Mesenchymal stem cell (in vitro differentiated cells and primary cell): ENCODE data around the gene TNFSF12.

Experiments
- DNase-seq: peaks from one replicate; pipeline ENCODE4 v3.0.0-alpha.2; 2013
- H2AFZ ChIP-seq: one replicate; pipeline ENCODE4 v1.6.1; 2013; ENCODE audit warnings: low read depth, mild to moderate bottlenecking, control low read depth, inconsistent platforms, low read length, moderate library complexity
- H2AK5ac ChIP-seq: 2 replicates; pipeline ENCODE4 v1.6.1; 2013; ENCODE audit warnings: low read length, moderate library complexity, mild to moderate bottlenecking, inconsistent platforms; ENCODE audit not compliant: severe bottlenecking
- H2BK120ac ChIP-seq: one replicate; pipeline ENCODE4 v1.6.1; 2013; ENCODE audit warnings: low read depth, mild to moderate bottlenecking, inconsistent platforms, low read length, moderate library complexity
- H2BK12ac ChIP-seq, 2 experiments: one replicate each; pipeline ENCODE4 v1.6.1; 2013; ENCODE audit warnings: inconsistent platforms in 2 of 2, low read length in 2 of 2, mild to moderate bottlenecking in 2 of 2, moderate library complexity in 2 of 2, control low read depth in 1 of 2
- H2BK15ac ChIP-seq: one replicate; pipeline ENCODE4 v1.6.1; 2013; ENCODE audit warnings: mild to moderate bottlenecking, low read depth, inconsistent platforms; ENCODE audit not compliant: poor library complexity, severe bottlenecking
- H2BK5ac ChIP-seq: 2 replicates; pipeline ENCODE4 v1.6.1; 2013; ENCODE audit warnings: low read depth, mild to moderate bottlenecking, low read length, control low read depth, inconsistent platforms; ENCODE audit not compliant: poor library complexity, severe bottlenecking
- H3K14ac ChIP-seq, 2 experiments: one replicate each; pipeline ENCODE4 v1.6.1; 2013; ENCODE audit warnings: inconsistent platforms in 2 of 2, low read length in 2 of 2, control low read depth in 1 of 2, mild to moderate bottlenecking in 1 of 2, moderate library complexity in 1 of 2
- H3K18ac ChIP-seq, 2 experiments: one replicate each; pipeline ENCODE4 v1.6.1; 2013; ENCODE audit warnings: inconsistent platforms in 2 of 2, low read length in 2 of 2, control low read depth in 1 of 2, low read depth in 1 of 2, mild to moderate bottlenecking in 1 of 2
- H3K23ac ChIP-seq, 2 experiments: one replicate each; pipeline ENCODE4 v1.6.1; 2013; ENCODE audit warnings: inconsistent platforms in 2 of 2, low read length in 2 of 2, mild to moderate bottlenecking in 2 of 2, moderate library complexity in 2 of 2, control low read depth in 1 of 2
- H3K27ac ChIP-seq: 2 replicates; pipeline ENCODE4 v1.5.1; 2013; ENCODE audit warnings: mild to moderate bottlenecking, moderate library complexity, low read length, control low read depth, inconsistent platforms; ENCODE audit not compliant: poor library complexity, severe bottlenecking
- H3K27me3 ChIP-seq, 2 experiments: 2 replicates each; pipeline versions ENCODE4 v1.6.1 to v1.7.0; 2013; ENCODE audit warnings: low read length in 2 of 2, mild to moderate bottlenecking in 2 of 2, moderate library complexity in 2 of 2, control low read depth in 1 of 2, inconsistent platforms in 1 of 2; ENCODE audit not compliant: control insufficient read depth in 1 of 2, insufficient read depth in 1 of 2
- H3K36me3 ChIP-seq, 2 experiments: 2 replicates each; pipeline versions ENCODE4 v1.6.1 to v1.7.0; 2013; ENCODE audit warnings: low read length in 2 of 2, control low read depth in 1 of 2, inconsistent platforms in 1 of 2, low read depth in 1 of 2, mild to moderate bottlenecking in 1 of 2; ENCODE audit not compliant: insufficient read depth in 2 of 2, control insufficient read depth in 1 of 2
- H3K4ac ChIP-seq, 2 experiments: one replicate each; pipeline ENCODE4 v1.6.1; 2013; ENCODE audit warnings: inconsistent platforms in 2 of 2, low read length in 2 of 2, mild to moderate bottlenecking in 2 of 2, moderate library complexity in 2 of 2, control low read depth in 1 of 2, low read depth in 1 of 2
- H3K4me1 ChIP-seq: 2 replicates; pipeline ENCODE4 v1.6.1; 2013; ENCODE audit warnings: low read depth, low read length, control low read depth; ENCODE audit not compliant: control insufficient read depth, insufficient read depth
- H3K4me2 ChIP-seq: 2 replicates; pipeline ENCODE4 v1.6.1; 2013; ENCODE audit warnings: low read length, mild to moderate bottlenecking, inconsistent platforms; ENCODE audit not compliant: poor library complexity, severe bottlenecking
- H3K4me3 ChIP-seq, 2 experiments: 2 replicates each; pipeline versions ENCODE4 v1.5.1 to v1.7.0; 2013; ENCODE audit warnings: low read length in 2 of 2, mild to moderate bottlenecking in 2 of 2, control low read depth in 1 of 2, low read depth in 1 of 2; ENCODE audit not compliant: insufficient read depth in 1 of 2
- H3K79me1 ChIP-seq: replicated peaks from 2 replicates; pipeline ENCODE4 v1.6.1; 2013; ENCODE audit warnings: mild to moderate bottlenecking, control low read depth, low read length, inconsistent platforms; ENCODE audit not compliant: poor library complexity, severe bottlenecking
- H3K9ac ChIP-seq: 2 replicates; pipeline ENCODE4 v1.7.0; 2013; ENCODE audit warnings: mild to moderate bottlenecking, low read length, moderate library complexity
- H3K9me3 ChIP-seq: 2 replicates; pipeline ENCODE4 v1.7.0; 2013; ENCODE audit warnings: mild to moderate bottlenecking, low read length; ENCODE audit not compliant: control insufficient read depth
- H4K8ac ChIP-seq: one replicate; pipeline ENCODE4 v1.6.1; 2013; ENCODE audit warnings: inconsistent platforms, mild to moderate bottlenecking, low read length, moderate library complexity
- H4K91ac ChIP-seq: one replicate; pipeline ENCODE4 v1.6.1; 2013; ENCODE audit warnings: mild to moderate bottlenecking, low read length, inconsistent platforms
- WGBS: methylation state at CpG from one replicate; pipeline ENCODE4 v1.1.7; 2013; ENCODE audit warnings: mixed read lengths; 5-methylcytosine and 5-hydroxymethylcytosine counted together

Gene TNFSF12

DNA sequence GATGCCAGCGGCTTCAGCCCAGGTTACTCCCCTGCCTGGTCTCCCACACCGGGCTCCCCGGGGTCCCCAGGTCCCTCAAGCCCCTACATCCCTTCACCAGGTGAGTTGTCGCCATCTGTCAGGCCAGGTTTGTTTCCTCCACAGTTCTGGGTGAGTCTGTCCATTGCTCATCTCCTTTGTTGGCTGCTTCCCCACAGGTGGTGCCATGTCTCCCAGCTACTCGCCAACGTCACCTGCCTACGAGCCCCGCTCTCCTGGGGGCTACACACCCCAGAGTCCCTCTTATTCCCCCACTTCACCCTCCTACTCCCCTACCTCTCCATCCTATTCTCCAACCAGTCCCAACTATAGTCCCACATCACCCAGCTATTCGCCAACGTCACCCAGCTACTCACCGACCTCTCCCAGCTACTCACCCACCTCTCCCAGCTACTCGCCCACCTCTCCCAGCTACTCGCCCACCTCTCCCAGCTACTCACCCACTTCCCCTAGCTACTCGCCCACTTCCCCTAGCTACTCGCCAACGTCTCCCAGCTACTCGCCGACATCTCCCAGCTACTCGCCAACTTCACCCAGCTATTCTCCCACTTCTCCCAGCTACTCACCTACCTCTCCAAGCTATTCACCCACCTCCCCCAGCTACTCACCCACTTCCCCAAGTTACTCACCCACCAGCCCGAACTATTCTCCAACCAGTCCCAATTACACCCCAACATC, 35.9 kb upstream of the TNFSF12 start:
- H3K4ac ChIP-seq: no peak overlapping the region
- peaks cover 21% of the 10 kb centered on the region for H3K79me1 ChIP-seq
- no peak overlapping the region for H2BK12ac ChIP-seq
- no peaks in the 10 kb centered on the region for H3K9me3 ChIP-seq
- no peak overlapping the region for H2BK5ac ChIP-seq
- H2BK15ac ChIP-seq: no peak overlapping the region
- no peak overlapping the region for H3K4me2 ChIP-seq
- no peak overlapping the region for H4K91ac ChIP-seq
- no peak overlapping the region for H3K18ac ChIP-seq
- H2AK5ac ChIP-seq: no peak overlapping the region
- WGBS: 97% methylated on average over 20 of the region's 20 CpGs
- H3K23ac ChIP-seq: no peak overlapping the region
- no peak overlapping the region for H3K14ac ChIP-seq
- H3K27me3 ChIP-seq: no peaks in the 10 kb centered on the region
- H3K4me3 ChIP-seq: no peak overlapping the region
- no peak overlapping the region for H3K27ac ChIP-seq
- H2BK120ac ChIP-seq: no peak overlapping the region
- H4K8ac ChIP-seq: no peak overlapping the region
- peaks cover 75 to 76% of the 10 kb centered on the region in 2 experiments for H3K36me3 ChIP-seq
- H3K4me1 ChIP-seq: no peaks in the 10 kb centered on the region
- no peak overlapping the region for H3K9ac ChIP-seq
- H2AFZ ChIP-seq: no peak overlapping the region
- DNase-seq: no peak

DNA sequence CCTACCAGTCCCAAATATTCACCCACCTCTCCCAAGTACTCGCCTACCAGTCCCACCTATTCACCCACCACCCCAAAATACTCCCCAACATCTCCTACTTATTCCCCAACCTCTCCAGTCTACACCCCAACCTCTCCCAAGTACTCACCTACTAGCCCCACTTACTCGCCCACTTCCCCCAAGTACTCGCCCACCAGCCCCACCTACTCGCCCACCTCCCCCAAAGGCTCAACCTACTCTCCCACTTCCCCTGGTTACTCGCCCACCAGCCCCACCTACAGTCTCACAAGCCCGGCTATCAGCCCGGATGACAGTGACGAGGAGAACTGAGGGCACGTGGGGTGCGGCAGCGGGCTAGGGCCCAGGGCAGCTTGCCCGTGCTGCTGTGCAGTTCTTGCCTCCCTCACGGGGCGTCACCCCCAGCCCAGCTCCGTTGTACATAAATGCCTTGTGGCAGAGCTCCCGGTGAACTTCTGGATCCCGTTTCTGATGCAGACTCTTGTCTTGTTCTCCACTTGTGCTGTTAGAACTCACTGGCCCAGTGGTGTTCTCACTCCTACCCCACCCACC, 34.9 kb upstream of the TNFSF12 start:
- H4K8ac ChIP-seq: no peak overlapping the region
- no peak overlapping the region for H4K91ac ChIP-seq
- H2BK120ac ChIP-seq: no peak overlapping the region
- H3K27me3 ChIP-seq: no peaks in the 10 kb centered on the region
- no peak overlapping the region for H3K4me2 ChIP-seq
- no peak overlapping the region for H2BK15ac ChIP-seq
- no peak overlapping the region for H3K9ac ChIP-seq
- 93% methylated on average over 17 of the region's 17 CpGs for WGBS
- H2BK5ac ChIP-seq: no peak overlapping the region
- peaks cover 16% of the 10 kb centered on the region for H3K79me1 ChIP-seq
- no peak overlapping the region for H3K4ac ChIP-seq
- no peak overlapping the region for H2BK12ac ChIP-seq
- H3K36me3 ChIP-seq: peaks cover 66 to 68% of the 10 kb centered on the region in 2 experiments
- no peak overlapping the region for H2AFZ ChIP-seq
- no peak overlapping the region for H2AK5ac ChIP-seq
- no peak overlapping the region for H3K14ac ChIP-seq
- no peak overlapping the region for H3K18ac ChIP-seq
- H3K9me3 ChIP-seq: no peaks in the 10 kb centered on the region
- no peak for DNase-seq
- H3K23ac ChIP-seq: no peak overlapping the region
- H3K4me1 ChIP-seq: no peaks in the 10 kb centered on the region
- no peak overlapping the region for H3K27ac ChIP-seq
- no peak overlapping the region for H3K4me3 ChIP-seq

DNA sequence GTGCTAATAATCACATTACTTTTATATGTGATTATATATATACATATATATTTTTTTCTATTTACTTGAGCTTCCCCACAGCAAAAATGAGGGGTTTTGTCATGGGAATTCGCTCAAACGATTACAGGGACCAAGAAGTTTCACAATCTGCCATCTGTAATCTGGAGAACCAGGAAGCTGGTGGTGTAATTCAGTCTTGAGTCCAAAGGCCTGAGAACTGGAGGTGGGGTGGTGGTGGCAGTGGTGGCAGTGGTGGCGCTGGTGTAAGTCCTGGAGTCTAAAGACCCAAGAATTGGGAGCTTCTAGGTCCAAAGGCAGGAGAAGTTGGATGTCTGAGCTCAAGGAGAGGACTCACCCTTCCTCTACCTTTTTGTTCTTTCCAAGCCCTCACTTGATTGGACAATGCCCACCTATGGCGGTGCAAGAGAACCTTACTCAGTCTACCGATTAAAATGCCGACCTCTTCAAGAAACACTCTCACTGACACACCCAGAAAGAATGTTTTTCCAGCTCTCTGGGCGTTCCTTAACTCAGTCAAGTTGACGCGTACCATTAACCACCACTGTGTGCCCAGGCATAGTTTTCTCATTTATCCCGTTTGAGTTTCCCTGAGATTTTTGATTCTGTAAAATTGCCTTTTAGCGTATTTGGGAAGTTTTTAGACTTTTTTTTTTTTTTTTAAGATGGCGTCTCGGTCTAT, 32.8 kb upstream of the TNFSF12 start:
- H2BK120ac ChIP-seq: no peak overlapping the region
- peaks cover 11% of the 10 kb centered on the region for H3K79me1 ChIP-seq
- no peak overlapping the region for H2AK5ac ChIP-seq
- H3K4me3 ChIP-seq: no peak overlapping the region
- no peak overlapping the region for H2AFZ ChIP-seq
- H2BK12ac ChIP-seq: no peak overlapping the region
- H2BK15ac ChIP-seq: no peak overlapping the region
- H4K91ac ChIP-seq: no peak overlapping the region
- H2BK5ac ChIP-seq: no peak overlapping the region
- no peak overlapping the region for H3K27ac ChIP-seq
- no peaks in the 10 kb centered on the region for H3K27me3 ChIP-seq
- H3K9me3 ChIP-seq: no peaks in the 10 kb centered on the region
- no peak for DNase-seq
- peaks cover 45 to 46% of the 10 kb centered on the region in 2 experiments for H3K36me3 ChIP-seq
- no peak overlapping the region for H3K9ac ChIP-seq
- no peak overlapping the region for H3K23ac ChIP-seq
- H3K4ac ChIP-seq: no peak overlapping the region
- H4K8ac ChIP-seq: no peak overlapping the region
- no peak overlapping the region for H3K18ac ChIP-seq
- 97% methylated on average over 12 of the region's 13 CpGs for WGBS
- H3K4me2 ChIP-seq: no peak overlapping the region
- no peak overlapping the region for H3K14ac ChIP-seq
- H3K4me1 ChIP-seq: no peaks in the 10 kb centered on the region

DNA sequence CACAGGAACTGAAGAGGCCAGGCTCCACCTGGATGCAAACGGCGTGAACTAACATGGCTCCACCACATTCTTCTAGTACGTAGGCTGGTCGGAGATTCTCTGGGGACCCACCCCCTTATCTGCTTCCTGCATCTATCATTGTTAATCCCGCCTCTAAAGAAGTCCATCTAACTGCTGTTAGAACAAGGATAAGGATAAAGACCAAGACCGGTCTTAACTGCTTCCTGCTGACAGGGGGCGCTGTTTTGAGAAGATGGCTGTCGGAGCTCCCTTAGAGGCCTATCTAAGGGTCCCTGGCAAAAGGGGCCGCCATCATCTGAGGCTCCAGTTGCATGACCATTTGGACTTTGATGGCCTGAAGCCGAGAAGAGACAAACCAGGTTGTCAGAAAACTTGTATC, 25.8 kb upstream of the TNFSF12 start:
- Histone ChIP-seq H3K18ac (no peak overlapping the region), H2AFZ (no peak overlapping the region), H3K4me1 (no peaks in the 10 kb centered on the region), H3K4me3 (no peak overlapping the region), H2BK12ac (no peak overlapping the region), H4K8ac (no peak overlapping the region), H2BK120ac (no peak overlapping the region), H4K91ac (no peak overlapping the region), H3K4ac (no peak overlapping the region), H2AK5ac (no peak overlapping the region), H2BK15ac (no peak overlapping the region), H3K9ac (no peak overlapping the region), H3K27ac (no peak overlapping the region), H3K36me3 (peaks cover 0 to 2% of the 10 kb centered on the region in 2 experiments), H3K9me3 (peaks cover 10% of the 10 kb centered on the region), H3K14ac (no peak overlapping the region), H2BK5ac (no peak overlapping the region), H3K4me2 (no peak overlapping the region), H3K27me3 (no peaks in the 10 kb centered on the region), H3K23ac (no peak overlapping the region), H3K79me1 (no peaks in the 10 kb centered on the region)
- no peak for DNase-seq
- WGBS: 62% methylated on average over 10 of the region's 10 CpGs
